ENCODE measurements around the gene CRKL. TPM values are rescaled to one million over a fixed set of nuclear protein-coding genes. Genes with fewer than 3 reads are reported as not detected.
A peak's percentile ranks its signal among the peaks of the same experiment; 100 is the strongest.

CRKL gene
- total and polyA plus RNA-seq, 2 of the 4 experiments (the other 2 are of a cell fraction), result 20.6 to 35.5 TPM

- peaks cover 28% of the 10 kb centered on the region for H3K9me1 ChIP-seq (ENCODE audit: insufficient read depth, low read length)
- DNase-seq (peak; percentile 18), ATAC-seq (ENCODE audit: low read depth) (no peak)
- H2AK5ac ChIP-seq (ENCODE audit: low read depth, low read length), result peak overlapping the region; percentile 89
- in situ Hi-C loops (cut with MboI; ENCODE audit: low sequenced_read_pairs) (no loop called here), dilution Hi-C loops (cut with HindIII; ENCODE audit: low sequenced_read_pairs, unreplicated experiment) (no loop called here), intact Hi-C loops (cut with micrococcal nuclease) (loop anchor here (2.0 kb wide), 1 partner anchor 98 kb away; no protein-coding TSS in a partner anchor)
- peak overlapping the region; percentile 48; the same call in 1 of the 2 replicates for H4K5ac ChIP-seq (ENCODE audit: low read depth, low read length)
- H3K14ac ChIP-seq (replicated peaks; ENCODE audit: low read depth, low read length), result peak overlapping the region; percentile 66
- peaks cover 9% of the 10 kb centered on the region for H3K9me3 ChIP-seq (ENCODE audit: control insufficient read depth, insufficient read depth, low read length)
- no CpG with 5 or more reads among the region's 5 CpGs for WGBS, 2 experiments (ENCODE audit: extremely low coverage in 2 of 2, insufficient read length in 1 of 2)
- peak overlapping the region; percentile 87 for H3K4me3 ChIP-seq (ENCODE audit: insufficient read depth, low read depth, low read length)
- POLR2A ChIA-PET (ENCODE audit: unreplicated experiment), result no interaction called here
- H4K20me1 ChIP-seq (ENCODE audit: insufficient read depth, low read length), result no peaks in the 10 kb centered on the region
- no TSS peak for BruUV-seq (replicated peaks)
- H2BK120ac ChIP-seq (ENCODE audit: low read depth, low read length), result no peak overlapping the region
- no peak overlapping the region for H2BK5ac ChIP-seq (ENCODE audit: low read depth, low read length, poor library complexity, severe bottlenecking)
- H2AFZ ChIP-seq (replicated peaks; ENCODE audit: low read length, poor library complexity), result peak overlapping the region; percentile 99
- peak overlapping the region; percentile 84; the same call in 1 of the 2 replicates for H4K91ac ChIP-seq (ENCODE audit: insufficient read depth, low read depth, low read length)
- H3K56ac ChIP-seq (ENCODE audit: extremely low read depth, insufficient read depth, low read length), result 0 out of 2 replicates have a peak overlapping the region, but pooled peaks have one; percentile 73
- H4K8ac ChIP-seq (ENCODE audit: low read depth in 2 of 2, low read length in 2 of 2), result peak overlapping the region; percentile 85 to 96; a peak in 3 of 4 replicates
- no peak overlapping the region for H3K18ac ChIP-seq (ENCODE audit: low read depth, low read length)
- peak overlapping the region; percentile 93 for H3K9ac ChIP-seq (ENCODE audit: low read depth, low read length)
- CTCF ChIA-PET, result no interaction called here
- no peak overlapping the region for H2BK15ac ChIP-seq (ENCODE audit: low read depth, low read length)
- peak overlapping the region; percentile 84 for H3K23ac ChIP-seq (ENCODE audit: low read depth, low read length)
- H2BK20ac ChIP-seq (ENCODE audit: low read depth, low read length), result no peak overlapping the region
- no peaks in the 10 kb centered on the region for H3K27me3 ChIP-seq (ENCODE audit: control insufficient read depth, insufficient read depth, low read length)
- peaks cover 24% of the 10 kb centered on the region for H3K36me3 ChIP-seq (ENCODE audit: control insufficient read depth, insufficient read depth, low read length)
- peaks cover 25 to 48% of the 10 kb centered on the region in 2 experiments for H3K79me1 ChIP-seq (ENCODE audit: low read depth in 1 of 2, low read length in 2 of 2)
- peak overlapping the region; percentile 88 for H3K4ac ChIP-seq (ENCODE audit: low read depth, low read length)
- peak overlapping the region; percentile 98 for H2AK9ac ChIP-seq (replicated peaks; ENCODE audit: low read depth, low read length, poor library complexity)
- peak overlapping the region; percentile 89 for H3K4me2 ChIP-seq (ENCODE audit: low read depth, low read length)
- peaks cover 11% of the 10 kb centered on the region for H3K4me1 ChIP-seq (ENCODE audit: control insufficient read depth, insufficient read depth, low read length)
- H3K27ac ChIP-seq (ENCODE audit: insufficient read depth, low read length), result peak overlapping the region; percentile 75
- TF ChIP-seq MAZ (IDR thresholded peaks at IDR 0.05; ENCODE audit: borderline replicate concordance, low read depth, low read length) (no peak), CHD1 (IDR thresholded peaks at IDR 0.05; ENCODE audit: low read depth, low read length) (no peak), POLR2A (IDR thresholded peaks at IDR 0.05; ENCODE audit: low read depth, low read length) (no peak), NFE2L2 (IDR thresholded peaks at IDR 0.05; ENCODE audit: low read depth, low read length) (no peak), CTCF (conservative IDR thresholded peaks at IDR 0.05; ENCODE audit: low read depth, low read length) (no peak), RFX5 (IDR thresholded peaks at IDR 0.05; ENCODE audit: low read depth, low read length) (no peak), MXI1 (IDR thresholded peaks at IDR 0.05; ENCODE audit: borderline replicate concordance, low read depth, low read length) (no peak), BHLHE40 (IDR thresholded peaks at IDR 0.05; ENCODE audit: low read depth, low read length) (no peak), RAD21 (IDR thresholded peaks at IDR 0.05; ENCODE audit: low read length) (no peak), FOS (IDR thresholded peaks at IDR 0.05; ENCODE audit: low read depth, low read length) (no peak), CEBPB (IDR thresholded peaks at IDR 0.05; ENCODE audit: low read depth, low read length) (no peak), MAFK (IDR thresholded peaks at IDR 0.05; ENCODE audit: low read depth, low read length) (no peak), RCOR1 (IDR thresholded peaks at IDR 0.05; ENCODE audit: insufficient replicate concordance, low read length) (no peak), ELK1 (IDR thresholded peaks at IDR 0.05; ENCODE audit: borderline replicate concordance, low read depth, low read length) (no peak), SMC3 (IDR thresholded peaks at IDR 0.05; ENCODE audit: low read depth, low read length) (no peak)
These were observed 66.0 kb downstream of the CRKL start for GRCh38 chr22:20983081-20983771.

Data from IMR-90 (cell line).